HG02852 (cell line): Measurements from ENCODE around the gene PARVG.

Source experiments
- ATAC-seq: cut with Tn5 transposase; IDR thresholded peaks from one replicate; pipeline ENCODE4 v1.9.1; 2021; ENCODE audit warnings: mild to moderate bottlenecking, moderate library complexity; ENCODE audit not compliant: unreplicated experiment

PARVG gene

GRCh38 chr22:44179196-44179988, 1.3 kb upstream of the PARVG start:
- no peak for ATAC-seq

- no peak for ATAC-seq
These were observed 578 bp upstream of the PARVG start for GRCh38 chr22:44179989-44180705.

GRCh38 chr22:44181033-44181911, 547 bp downstream of the PARVG start:
- no peak for ATAC-seq

- peak; percentile 30 for ATAC-seq
These were observed 1.3 kb downstream of the PARVG start for GRCh38 chr22:44181912-44182587.

GRCh38 chr22:44182588-44183286, 2.0 kb downstream of the PARVG start:
- peak; percentile 35 for ATAC-seq

- ATAC-seq, result no peak
These were observed 2.5 kb downstream of the PARVG start for GRCh38 chr22:44183287-44183588.

- no peak for ATAC-seq
These were observed 3.3 kb downstream of the PARVG start for GRCh38 chr22:44184006-44184405.

- no peak for ATAC-seq
These were observed 4.8 kb downstream of the PARVG start for GRCh38 chr22:44185237-44186120.

GRCh38 chr22:44186121-44186510, 5.4 kb downstream of the PARVG start:
- ATAC-seq, result no peak

- ATAC-seq, result no peak
These were observed 6.0 kb downstream of the PARVG start for GRCh38 chr22:44186737-44187136.

- no peak for ATAC-seq
These were observed 7.0 kb downstream of the PARVG start for GRCh38 chr22:44187652-44188230.

- no peak for ATAC-seq
These were observed 7.6 kb downstream of the PARVG start for GRCh38 chr22:44188316-44188715.

GRCh38 chr22:44188986-44189630, 8.4 kb downstream of the PARVG start:
- ATAC-seq, result no peak

GRCh38 chr22:44190381-44190976, 9.8 kb downstream of the PARVG start:
- no peak for ATAC-seq

- ATAC-seq, result peak; percentile 43
These were observed 10.3 kb downstream of the PARVG start for GRCh38 chr22:44191036-44191454.

GRCh38 chr22:44192098-44192815, 11.5 kb downstream of the PARVG start:
- ATAC-seq, result no peak

GRCh38 chr22:44192816-44193534, 12.2 kb downstream of the PARVG start:
- no peak for ATAC-seq
